Thyroid gland (tissue), 4 donors: ENCODE data around the gene ELFN1. TPM values are rescaled to one million over a fixed set of nuclear protein-coding genes. Genes with fewer than 3 reads are reported as not detected.

Experiments
- DNase-seq, 2 donors: peaks; one replicate each; pipeline ENCODE4 v3.0.0-alpha.2; 2019
- H3K27ac ChIP-seq, 3 donors: fragments of 200-600 bp; sonication (generic); 1 replicate in 2 of 3; 2 replicates in 1 of 3; pipeline ENCODE4 v1.5.1; 2016 to 2019; ENCODE audit warnings: mild to moderate bottlenecking in 1 of 3, moderate library complexity in 1 of 3
- H3K27me3 ChIP-seq: fragments of 200-600 bp; sonication (generic); one replicate; pipeline ENCODE4 v1.5.1; 2019
- H3K36me3 ChIP-seq, 2 donors: fragments of 200-600 bp; sonication (generic); one replicate each; pipeline ENCODE4 v1.5.1; 2016 to 2019
- H3K4me1 ChIP-seq, 2 donors: fragments of 200-600 bp; sonication (generic); one replicate each; pipeline ENCODE4 v1.5.1; 2017 to 2019
- H3K4me3 ChIP-seq, 3 donors: fragments of 200-600 bp; sonication (generic); replicated peaks in 1 of 3; 1 replicate in 2 of 3; 2 replicates in 1 of 3; pipeline ENCODE4 v1.5.1; 2016; ENCODE audit warnings: mild to moderate bottlenecking in 1 of 3
- H3K9me3 ChIP-seq: fragments of 200-600 bp; sonication (generic); one replicate; pipeline ENCODE4 v1.5.1; 2017
- CTCF ChIP-seq, 6 experiments: fragments of 200-600 bp in 3 of 6; fragments of 450-650 bp in 3 of 6; sonication (generic) in 3 of 6; IDR thresholded peaks; one replicate each; pipeline ENCODE4 v1.5.1; 2016 to 2019; ENCODE audit warnings: antibody characterized with exemption in 6 of 6, mild to moderate bottlenecking in 2 of 6, inconsistent platforms in 1 of 6, moderate library complexity in 1 of 6
- POLR2A ChIP-seq, 2 donors: fragments of 450-650 bp; IDR thresholded peaks; one replicate each; pipeline ENCODE4 v1.6.1; 2017; ENCODE audit warnings: antibody characterized with exemption in 2 of 2, mild to moderate bottlenecking in 2 of 2, moderate library complexity in 1 of 2
- WGBS, 2 donors: methylation state at CpG; one replicate each; pipeline ENCODE4 v1.1.5; 2017; 5-methylcytosine and 5-hydroxymethylcytosine counted together
- intact Hi-C: fragments of 100-400 bp; cut with DNase I; formaldehyde crosslinking; loops from one replicate; pipeline ENCODE4 v1.15.1; 2023
- total RNA-seq, 4 donors: library from RNA; depleted of rRNA; stranded (reverse); fragments of >200 nt; gene quantifications; one replicate each; pipeline ENCODE4 v1.2.3, GENCODE V29; 2016

The ELFN1 gene
- total RNA-seq, 4 donors from 2014 or later, result 0.11 to 0.96 (median 0.54) TPM

- Histone ChIP-seq H3K9me3 (no peaks in the 10 kb centered on the region), H3K4me3 (no peak overlapping the region)
- 77 to 81% methylated on average over 11 of the region's 11 CpGs for WGBS, 2 donors
Observed at GRCh38 chr7:1695800-1696454, 25.9 kb downstream of the ELFN1 start.

DNA sequence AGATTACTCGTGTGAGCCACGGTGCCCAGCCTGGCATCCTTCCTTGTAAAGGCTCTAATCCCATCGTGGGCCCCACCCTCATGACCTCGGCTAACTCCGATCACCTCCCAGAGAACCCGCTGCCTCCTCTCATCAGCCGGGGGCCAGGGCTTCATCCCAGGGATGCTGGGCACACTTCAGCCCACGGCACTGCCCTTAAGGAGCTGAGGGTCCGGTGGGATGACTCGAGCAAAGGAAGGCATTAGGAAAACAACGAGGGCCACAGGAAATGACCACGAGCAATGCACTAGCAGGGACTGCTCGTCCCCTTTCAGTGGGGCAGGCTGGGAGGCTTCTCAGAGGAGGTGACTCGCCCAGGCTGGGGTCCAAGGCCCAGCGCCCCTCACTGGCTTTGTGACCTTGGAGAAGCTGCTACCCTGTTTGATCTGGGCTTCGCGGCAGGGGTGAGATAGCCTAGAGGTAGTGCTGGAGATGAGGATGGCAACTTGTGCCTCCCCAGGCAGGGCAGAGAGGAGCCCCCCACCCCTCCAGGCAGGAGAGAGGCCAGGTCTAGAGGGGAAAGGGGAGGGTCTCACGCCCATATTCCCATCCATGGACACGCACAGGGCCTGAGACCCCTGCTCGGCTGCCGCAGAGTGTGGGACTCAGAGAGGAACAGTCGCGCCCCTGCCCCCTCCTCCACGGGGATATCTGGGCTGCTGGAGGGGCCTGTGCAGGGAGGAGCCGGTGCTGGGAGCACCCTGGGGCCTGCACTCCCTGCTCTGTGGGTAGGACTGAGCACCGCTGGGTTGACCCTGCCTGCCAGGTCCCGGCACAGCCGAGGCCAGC, 26.8 kb downstream of the ELFN1 start:
- intact Hi-C loops, result no loop called here
- Histone ChIP-seq H3K27ac (no peak overlapping the region), H3K4me1 (no peaks in the 10 kb centered on the region), H3K9me3 (no peaks in the 10 kb centered on the region), H3K27me3 (no peaks in the 10 kb centered on the region), H3K4me3 (no peak overlapping the region), H3K36me3 (no peaks in the 10 kb centered on the region)
- no peak for DNase-seq
- TF ChIP-seq CTCF (IDR thresholded peaks at IDR 0.05) (no peak), POLR2A (IDR thresholded peaks at IDR 0.05) (no peak)
- WGBS, 2 donors, result 69 to 70% methylated on average over 14 to 18 of the region's 28 CpGs

More at GRCh38 chr7:1695800-1696454, 25.9 kb downstream of the ELFN1 start:
- TF ChIP-seq CTCF (IDR thresholded peaks at IDR 0.05) (no peak), POLR2A (IDR thresholded peaks at IDR 0.05) (no peak)
- H3K27me3 ChIP-seq, result no peaks in the 10 kb centered on the region
- DNase-seq, result no peak
- H3K4me1 ChIP-seq, result no peaks in the 10 kb centered on the region
- H3K36me3 ChIP-seq, result no peaks in the 10 kb centered on the region
- no peak overlapping the region for H3K27ac ChIP-seq
- intact Hi-C loops, result no loop called here

GRCh38 chr7:1697499-1698125, 27.5 kb downstream of the ELFN1 start:
- no peak overlapping the region for H3K4me3 ChIP-seq
- intact Hi-C loops, result no loop called here
- H3K27me3 ChIP-seq, result no peaks in the 10 kb centered on the region
- no peaks in the 10 kb centered on the region for H3K9me3 ChIP-seq
- 74 to 77% methylated on average over 16 of the region's 18 CpGs for WGBS, 2 donors
- H3K4me1 ChIP-seq, result no peaks in the 10 kb centered on the region
- TF ChIP-seq POLR2A (IDR thresholded peaks at IDR 0.05), result no peak
- TF ChIP-seq CTCF (IDR thresholded peaks at IDR 0.05), result no peak
- H3K36me3 ChIP-seq, result no peaks in the 10 kb centered on the region
- DNase-seq, result no peak
- no peak overlapping the region for H3K27ac ChIP-seq

DNA sequence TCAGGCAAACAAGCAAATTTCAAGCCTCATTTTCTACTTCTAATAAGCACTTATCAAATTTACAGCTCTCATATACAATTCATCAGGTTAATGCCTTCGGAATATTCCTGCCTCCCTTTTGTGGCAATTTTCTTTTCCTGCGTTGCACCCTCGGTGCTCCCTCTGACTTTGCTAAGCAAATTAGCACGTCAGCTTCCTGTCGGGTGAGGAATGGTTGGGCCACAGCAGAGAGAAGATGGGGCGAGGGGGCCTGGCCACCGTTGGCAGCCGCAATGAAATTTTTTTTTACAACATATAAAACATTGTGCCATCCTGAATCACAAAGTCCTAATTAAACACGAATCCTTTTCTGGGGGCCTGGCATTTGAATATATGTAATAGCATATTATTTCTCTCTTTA, 28.1 kb downstream of the ELFN1 start:
- H3K27me3 ChIP-seq, result no peaks in the 10 kb centered on the region
- H3K4me3 ChIP-seq, result no peak overlapping the region
- no peak for DNase-seq
- H3K27ac ChIP-seq, result no peak overlapping the region
- no peaks in the 10 kb centered on the region for H3K9me3 ChIP-seq
- no peak for TF ChIP-seq CTCF (IDR thresholded peaks at IDR 0.05)
- TF ChIP-seq POLR2A (IDR thresholded peaks at IDR 0.05), result no peak
- no peaks in the 10 kb centered on the region for H3K36me3 ChIP-seq
- intact Hi-C loops, result no loop called here
- no peaks in the 10 kb centered on the region for H3K4me1 ChIP-seq
- 59% methylated on average over 9 of the region's 9 CpGs for WGBS, 2 donors

DNA sequence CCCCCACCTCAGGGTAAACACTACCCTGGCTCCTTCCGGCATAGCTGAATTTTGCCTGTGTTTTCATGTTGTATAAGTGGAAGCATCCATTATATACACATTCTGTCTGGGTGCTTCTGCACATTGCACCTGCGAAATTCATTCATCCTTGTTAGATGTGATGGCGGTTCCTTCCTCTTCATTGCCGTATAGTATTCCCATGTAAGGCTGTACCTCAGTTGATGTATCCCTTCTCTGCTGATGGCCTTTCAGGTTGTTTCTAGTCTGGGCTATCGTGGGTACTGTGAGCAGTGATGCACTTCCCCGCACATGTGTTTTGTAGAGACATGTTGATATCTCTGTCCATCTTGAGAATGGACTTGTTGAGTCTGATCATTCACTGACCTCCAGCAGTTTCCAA, 28.9 kb downstream of the ELFN1 start:
- Histone ChIP-seq H3K9me3 (no peaks in the 10 kb centered on the region), H3K27me3 (no peaks in the 10 kb centered on the region), H3K4me1 (no peaks in the 10 kb centered on the region), H3K27ac (no peak overlapping the region), H3K36me3 (no peaks in the 10 kb centered on the region), H3K4me3 (no peak overlapping the region)
- 92 to 93% methylated on average over 6 of the region's 6 CpGs for WGBS, 2 donors
- intact Hi-C loops, result no loop called here
- TF ChIP-seq POLR2A (IDR thresholded peaks at IDR 0.05) (no peak), CTCF (IDR thresholded peaks at IDR 0.05) (no peak)
- DNase-seq, result no peak
